GM15510 (cell line): Measurements from ENCODE around the gene CACNA2D1.

ENCODE experiments used
- POLR2A ChIP-seq: IDR thresholded peaks from 3 replicates; pipeline ENCODE4 v1.6.1; 2011; ENCODE audit warnings: borderline replicate concordance; ENCODE audit not compliant: insufficient read length; ENCODE audit errors: extremely low read depth

Gene CACNA2D1

GRCh38 chr7:82305347-82306005 lies 138.1 kb downstream of the CACNA2D1 start:
- no peak for TF ChIP-seq POLR2A

GRCh38 chr7:82294865-82295264 lies 148.7 kb downstream of the CACNA2D1 start:
- no peak for TF ChIP-seq POLR2A

- TF ChIP-seq POLR2A: no peak
These were observed 149.2 kb downstream of the CACNA2D1 start for GRCh38 chr7:82294382-82294784.

- TF ChIP-seq POLR2A: no peak
These were observed 150.1 kb downstream of the CACNA2D1 start for GRCh38 chr7:82293467-82293866.

- no peak for TF ChIP-seq POLR2A
These were observed 151.6 kb downstream of the CACNA2D1 start for GRCh38 chr7:82291931-82292330.

GRCh38 chr7:82289889-82290288 lies 153.7 kb downstream of the CACNA2D1 start:
- no peak for TF ChIP-seq POLR2A

GRCh38 chr7:82289152-82289535 lies 154.4 kb downstream of the CACNA2D1 start:
- no peak for TF ChIP-seq POLR2A

GRCh38 chr7:82286798-82287140 lies 156.8 kb downstream of the CACNA2D1 start:
- TF ChIP-seq POLR2A: no peak

GRCh38 chr7:82286096-82286797 lies 157.3 kb downstream of the CACNA2D1 start:
- no peak for TF ChIP-seq POLR2A

- TF ChIP-seq POLR2A: no peak
These were observed 158.5 kb downstream of the CACNA2D1 start for GRCh38 chr7:82284936-82285519.

- no peak for TF ChIP-seq POLR2A
These were observed 168.2 kb downstream of the CACNA2D1 start for GRCh38 chr7:82275342-82275741.

- TF ChIP-seq POLR2A: no peak
These were observed 168.9 kb downstream of the CACNA2D1 start for GRCh38 chr7:82274681-82275080.

GRCh38 chr7:82273886-82274285 lies 169.7 kb downstream of the CACNA2D1 start:
- TF ChIP-seq POLR2A: no peak

GRCh38 chr7:82270870-82271269 lies 172.7 kb downstream of the CACNA2D1 start:
- TF ChIP-seq POLR2A: no peak

- no peak for TF ChIP-seq POLR2A
These were observed 174.9 kb downstream of the CACNA2D1 start for GRCh38 chr7:82268632-82269031.

GRCh38 chr7:82266081-82266480 lies 177.5 kb downstream of the CACNA2D1 start:
- TF ChIP-seq POLR2A: no peak
